Forelimb muscle (tissue), 1 donor: ENCODE data around the gene ELMOD2. TPM values are rescaled to one million over a fixed set of nuclear protein-coding genes. Genes with fewer than 3 reads are reported as not detected.
A peak's percentile ranks its signal among the peaks of the same experiment; 100 is the strongest.
"Not testable (repeated sequence)": the region's sequence is repeated elsewhere in the genome, so short reads cannot be mapped to it uniquely, and the experiment has no call there.

Experiments used
- DNase-seq: peaks from one replicate; pipeline ENCODE4 v3.0.0-alpha.2; 2013; ENCODE audit warnings: low read depth
- polyA plus RNA-seq: library from polyadenylated mRNA; unstranded; fragments of 120-200 nt; gene quantifications from one replicate; pipeline ENCODE4 v1.2.1, GENCODE V29; 2013; ENCODE audit not compliant: insufficient read length

ELMOD2 gene, protein sequence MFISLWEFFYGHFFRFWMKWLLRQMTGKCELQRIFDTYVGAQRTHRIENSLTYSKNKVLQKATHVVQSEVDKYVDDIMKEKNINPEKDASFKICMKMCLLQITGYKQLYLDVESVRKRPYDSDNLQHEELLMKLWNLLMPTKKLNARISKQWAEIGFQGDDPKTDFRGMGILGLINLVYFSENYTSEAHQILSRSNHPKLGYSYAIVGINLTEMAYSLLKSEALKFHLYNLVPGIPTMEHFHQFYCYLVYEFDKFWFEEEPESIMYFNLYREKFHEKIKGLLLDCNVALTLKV
- polyA plus RNA-seq: 19.4 TPM

DNA sequence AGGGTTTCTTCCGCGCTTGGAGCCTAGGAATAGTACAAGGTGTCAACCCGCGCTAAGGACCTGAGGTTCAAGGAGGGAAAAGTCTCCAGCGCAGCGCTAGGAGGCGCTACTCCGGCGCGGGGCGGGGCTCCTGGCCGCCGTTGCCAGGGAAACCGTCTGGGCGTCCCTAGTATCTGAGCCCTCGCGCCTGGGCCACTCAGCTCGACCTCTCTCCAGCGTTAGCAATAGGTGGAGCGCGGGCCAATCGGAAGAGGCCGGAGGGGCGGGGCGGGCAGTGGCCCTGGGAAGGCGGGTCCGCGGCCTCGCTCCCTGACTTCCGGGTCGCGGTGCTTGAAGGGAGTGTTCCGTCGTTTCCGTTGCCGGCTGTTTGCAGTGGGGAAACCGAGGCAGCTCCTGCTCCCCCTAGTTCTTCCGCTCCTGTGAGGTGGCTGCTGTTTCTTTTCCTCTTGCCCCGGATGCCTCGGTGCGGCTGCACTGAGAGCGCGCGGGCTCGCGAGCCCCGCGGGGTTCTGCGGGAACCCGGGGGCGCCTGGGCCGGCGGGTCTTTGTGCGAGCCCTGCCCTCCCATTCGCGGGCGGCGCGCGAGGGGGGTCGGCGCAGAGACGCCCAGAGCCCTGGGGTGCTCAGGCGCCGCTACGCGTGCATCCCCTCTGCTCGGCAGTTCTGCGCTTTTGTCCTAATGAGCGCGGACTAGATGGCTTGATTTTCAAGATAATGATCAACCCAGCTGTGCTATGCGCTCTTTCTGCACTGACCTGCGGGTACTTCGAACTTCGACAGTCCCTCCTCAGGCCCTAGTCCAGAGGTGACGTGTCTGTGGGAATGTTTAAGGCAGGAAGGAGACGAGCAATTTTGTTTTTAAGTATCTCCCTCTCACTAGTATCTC, at the start of gene ELMOD2:
ELMOD2 (plus strand) TSS at position 312 of the 886 bp plus-strand sequence. CDS start 1,261 bp downstream, outside the sequence.
- peak; percentile 79 for DNase-seq

DNA sequence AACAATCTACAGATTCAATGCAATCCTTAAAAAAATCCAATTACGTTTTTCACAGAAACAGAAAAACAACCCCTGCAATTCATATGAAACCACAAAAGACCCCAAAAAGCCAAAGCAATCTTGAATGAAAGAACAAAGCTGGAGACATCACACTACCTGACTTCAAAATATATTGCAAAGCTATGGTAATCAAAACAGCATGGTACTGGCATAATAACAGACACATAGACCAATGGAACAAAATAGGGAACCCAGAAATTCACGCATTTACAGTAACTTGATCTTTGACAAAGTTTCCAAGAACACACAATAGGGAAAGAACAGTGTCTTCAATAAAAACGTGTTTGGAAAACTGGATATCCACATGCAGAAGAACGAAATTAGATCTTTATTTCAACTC, 40.5 kb upstream of the ELMOD2 start:
- no peak for DNase-seq

DNA sequence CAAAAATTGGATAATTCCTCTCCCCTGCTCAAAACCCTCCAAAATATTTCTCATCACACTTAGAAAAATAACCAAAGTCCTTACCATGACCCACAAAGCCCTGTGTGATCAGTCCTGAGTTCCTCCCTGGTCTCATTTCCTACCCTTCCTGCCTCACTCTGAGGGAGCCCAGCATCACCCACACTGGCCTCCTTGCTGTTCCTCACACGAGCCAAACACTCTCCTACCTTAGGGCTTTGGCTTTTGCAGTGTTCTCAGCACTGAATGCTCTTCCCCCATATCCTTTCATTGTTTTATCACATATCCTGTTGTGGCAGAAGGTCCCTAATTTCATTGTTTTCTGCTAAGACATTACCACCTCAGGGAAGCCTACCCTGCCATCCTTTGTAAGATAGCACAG, 38.0 kb upstream of the ELMOD2 start:
- DNase-seq: no peak

DNA sequence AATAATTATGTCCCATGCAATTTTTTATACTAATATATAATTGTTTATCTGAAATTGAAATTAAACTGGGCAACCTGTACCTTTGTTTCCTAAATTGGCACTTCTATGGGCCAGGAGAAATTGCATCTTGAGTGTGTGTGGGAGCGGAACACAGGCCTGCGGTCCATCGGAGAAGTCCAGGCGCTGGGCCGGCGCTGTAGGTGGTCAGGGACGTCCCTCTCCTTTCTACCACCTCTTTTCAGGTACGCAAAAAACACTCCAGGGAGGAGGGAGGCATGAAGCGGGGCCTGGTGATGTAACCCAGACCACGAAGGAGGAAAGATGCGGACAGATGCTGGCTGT, 26.6 kb upstream of the ELMOD2 start:
- DNase-seq: no peak

DNA sequence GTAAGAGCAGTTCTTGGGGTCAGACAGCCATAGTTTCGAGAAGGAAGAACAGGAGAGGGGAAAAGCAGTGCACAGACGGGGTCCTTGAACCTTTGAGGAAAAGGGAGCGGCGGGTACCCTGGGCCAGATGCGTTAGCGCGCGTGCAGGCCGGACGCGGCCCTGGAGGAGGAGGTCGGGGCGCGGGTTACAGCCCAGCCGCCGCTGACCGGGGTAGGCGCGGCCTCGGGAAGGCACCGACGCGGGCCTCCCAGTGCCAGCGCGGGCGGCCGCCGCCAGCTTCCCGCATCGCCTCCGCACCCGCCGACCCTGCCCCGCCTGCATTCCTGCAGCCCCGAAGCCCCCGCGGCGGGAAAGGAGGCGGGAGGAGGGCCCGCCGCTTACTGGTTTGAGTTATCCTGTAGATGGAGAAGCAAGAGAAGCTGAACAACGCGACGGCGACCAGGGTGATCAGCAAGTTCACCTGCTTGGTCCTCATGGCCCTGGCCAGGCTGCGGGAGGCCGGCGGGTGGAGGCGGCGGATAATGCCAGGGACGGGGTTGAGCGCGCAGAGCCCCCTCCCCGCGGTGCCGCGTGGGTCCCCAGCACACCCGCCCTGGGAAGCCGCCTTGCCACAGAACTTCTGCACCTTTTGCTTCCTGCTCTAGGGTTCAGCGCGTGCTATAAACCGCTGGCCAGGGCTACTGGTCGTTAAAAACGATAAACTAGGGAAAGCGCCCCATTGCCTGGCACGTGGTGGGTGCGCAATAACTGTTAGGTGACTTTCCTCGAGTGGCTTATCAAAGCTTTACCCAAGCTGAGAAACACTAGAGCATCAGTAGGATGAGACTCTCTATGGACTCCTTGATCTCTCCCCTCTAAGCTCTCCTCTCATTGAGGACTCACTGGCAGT, 26.0 kb upstream of the ELMOD2 start, which contains the start of gene MGAT4D:
MGAT4D (minus strand) TSS at position 547 of the 890 bp plus-strand sequence; CDS start at position 476, 71 bp downstream.
- DNase-seq: no peak

DNA sequence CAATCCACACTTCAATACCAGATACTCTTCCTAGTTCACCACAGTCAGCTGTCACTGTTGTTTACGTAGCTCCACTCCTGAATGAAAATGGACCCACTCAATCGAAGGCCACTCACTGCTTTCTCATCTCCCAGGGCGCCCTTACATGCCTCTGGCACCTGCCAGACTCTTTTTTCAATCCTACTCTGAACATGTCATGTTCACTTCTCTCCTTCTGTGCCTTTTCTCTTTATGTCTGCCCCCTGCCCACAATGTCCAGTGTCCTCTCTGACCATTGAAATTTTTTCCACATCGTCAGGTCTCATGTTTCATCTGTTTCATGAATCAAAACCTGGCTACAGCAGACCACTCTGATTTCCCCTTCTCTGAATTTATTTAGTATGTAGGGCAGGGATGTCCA, 24.6 kb upstream of the ELMOD2 start:
- DNase-seq: no peak

DNA sequence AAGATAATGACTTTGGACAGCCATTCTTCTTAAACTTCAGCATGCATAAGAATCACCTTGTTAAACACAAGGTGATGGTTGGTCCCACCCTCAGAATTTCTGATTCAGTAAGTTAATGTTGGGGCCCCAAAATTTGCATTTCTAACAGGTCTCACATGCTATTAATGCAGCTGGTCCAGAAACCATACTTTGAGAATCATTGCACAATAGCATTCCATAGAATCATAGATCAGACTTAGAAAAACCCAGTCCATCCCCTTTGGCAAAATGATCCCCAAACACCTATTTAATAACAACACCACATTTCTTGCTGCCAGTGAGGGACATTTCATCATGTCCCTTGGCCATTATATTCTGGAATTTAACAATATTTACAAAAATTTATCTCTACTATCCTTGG, 19.7 kb upstream of the ELMOD2 start:
- DNase-seq: no peak

DNA sequence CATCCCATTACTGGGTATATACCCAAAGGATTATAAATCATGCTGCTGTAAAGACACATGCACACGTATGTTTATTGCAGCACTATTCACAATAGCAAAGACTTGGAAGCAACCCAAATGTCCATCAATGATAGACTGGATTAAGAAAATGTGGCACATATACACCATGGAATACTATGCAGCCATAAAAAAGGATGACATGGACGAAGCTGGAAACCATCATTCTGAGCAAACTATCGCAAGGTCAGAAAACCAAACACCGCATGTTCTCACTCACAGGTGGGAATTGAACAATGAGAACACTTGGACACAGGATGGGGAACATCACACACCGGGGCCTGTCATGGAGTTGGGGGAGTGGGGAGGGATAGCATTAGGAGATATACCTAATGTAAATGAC, 10.2 kb upstream of the ELMOD2 start:
- DNase-seq: not testable (repeated sequence)

DNA sequence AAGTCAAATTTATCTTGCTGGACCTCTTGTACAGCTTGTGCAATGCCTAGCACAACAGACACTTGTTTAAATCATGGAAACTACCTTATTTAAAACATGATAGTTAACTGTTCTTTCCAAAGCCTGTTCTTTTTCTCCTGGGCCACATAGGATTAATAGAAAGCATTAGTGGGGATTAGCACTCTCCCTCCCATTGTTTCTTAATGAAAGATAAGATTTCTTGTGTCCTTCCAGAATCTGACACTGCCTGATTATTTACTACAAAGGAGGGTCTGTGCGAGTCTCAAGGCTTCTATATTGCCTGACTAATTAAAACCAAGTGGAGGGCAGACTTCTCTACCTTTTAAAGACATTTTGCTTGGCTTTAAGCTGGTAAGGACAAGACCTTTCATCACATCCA, 8.5 kb upstream of the ELMOD2 start:
- no peak for DNase-seq

DNA sequence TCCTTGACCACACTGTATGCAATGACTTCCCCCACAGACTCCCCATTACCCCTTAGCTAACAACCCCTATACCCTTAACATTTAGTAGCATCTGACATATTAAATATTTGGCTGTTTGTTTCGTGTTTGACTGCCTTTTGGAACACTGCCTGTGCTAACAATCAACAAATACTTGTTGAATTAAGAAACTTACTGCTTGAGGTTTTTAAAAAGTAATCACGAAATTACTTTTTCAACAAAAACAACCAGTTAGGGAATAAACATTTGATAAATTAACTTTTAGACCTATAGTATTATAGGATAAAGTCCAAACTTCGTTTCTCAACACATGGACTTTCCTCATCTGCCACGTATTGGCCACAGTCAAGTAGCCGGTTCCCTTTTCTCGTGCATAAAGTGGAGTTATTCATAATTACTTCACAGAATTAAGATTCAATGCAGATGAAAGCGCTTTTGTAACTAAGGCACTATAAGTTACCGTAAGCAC, 555 bp upstream of the ELMOD2 start:
- no peak for DNase-seq

DNA sequence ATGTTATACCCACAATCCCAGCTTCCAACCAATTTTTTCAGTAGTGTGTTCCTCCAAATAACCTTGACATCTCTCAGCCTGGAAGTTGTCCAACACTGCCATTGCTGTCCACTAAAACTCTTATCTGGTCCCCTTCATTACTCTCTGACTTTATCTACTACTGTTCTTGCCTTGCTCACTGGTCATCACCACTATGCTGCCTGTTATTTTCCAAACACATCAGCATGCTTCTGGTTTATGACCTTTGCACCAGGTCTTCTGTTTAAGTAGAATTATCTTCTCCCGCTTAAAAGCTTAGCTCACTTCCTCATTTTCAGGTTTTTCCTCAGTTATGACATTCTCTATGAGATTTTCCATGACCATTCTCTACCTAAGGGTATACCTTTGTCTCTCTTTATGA, 5.5 kb downstream of the ELMOD2 start:
- DNase-seq: no peak

DNA sequence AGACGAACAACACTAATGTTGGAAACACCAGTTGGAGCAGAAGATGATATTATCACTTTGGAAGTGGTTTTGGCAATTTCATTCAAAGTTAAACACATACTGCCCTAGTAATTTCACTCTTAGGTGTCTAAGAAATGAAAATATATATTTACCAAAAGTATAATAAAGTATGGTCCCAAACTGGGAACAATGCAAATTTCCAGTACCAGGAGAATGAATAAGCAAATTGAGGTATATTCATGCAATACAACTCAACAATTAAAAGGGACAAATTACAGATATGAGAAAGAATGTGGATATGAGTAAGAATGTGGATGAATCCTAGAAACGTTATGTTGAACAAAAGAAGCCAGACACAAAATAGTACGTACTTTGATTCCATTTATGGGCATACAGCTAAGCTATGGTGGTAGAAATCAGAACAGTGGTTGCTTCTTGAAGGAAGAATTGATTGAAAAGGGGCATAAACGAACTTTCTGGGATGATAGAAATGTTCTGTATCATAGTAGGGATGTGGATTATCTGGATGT, 10.0 kb downstream of the ELMOD2 start:
- DNase-seq: no peak

DNA sequence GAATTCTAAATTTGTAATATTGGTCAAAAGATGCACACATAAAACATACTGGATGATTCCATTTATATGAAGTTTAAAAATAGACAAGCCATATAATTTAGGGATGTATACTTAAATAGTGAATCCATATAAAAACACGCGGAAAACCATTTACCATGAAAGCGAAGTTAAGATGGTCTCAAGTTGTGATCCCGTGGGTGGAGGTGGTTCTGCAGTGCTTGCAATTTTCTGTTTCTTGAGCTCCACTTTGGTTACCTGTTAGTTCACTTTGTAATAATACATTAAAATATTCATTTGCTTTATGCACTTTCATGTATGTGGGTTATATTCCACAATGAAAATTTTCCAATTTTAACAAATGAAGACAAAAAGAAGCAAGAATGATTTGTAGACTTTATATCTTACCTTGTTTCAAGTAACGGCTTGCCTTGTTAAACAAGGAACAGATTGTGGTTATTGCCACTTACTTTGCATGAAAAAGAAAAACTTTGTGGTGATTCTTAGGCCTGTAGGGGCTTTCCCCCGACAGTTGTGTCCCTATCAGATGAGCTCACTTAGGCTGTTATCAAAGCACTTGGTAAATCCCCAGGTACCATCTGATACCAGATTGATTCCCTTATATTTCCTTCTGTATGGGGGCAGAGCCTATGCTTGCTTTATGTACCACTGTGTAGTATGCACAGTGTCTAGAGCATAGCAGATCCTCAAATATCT, 32.6 kb downstream of the ELMOD2 start:
- no peak for DNase-seq

DNA sequence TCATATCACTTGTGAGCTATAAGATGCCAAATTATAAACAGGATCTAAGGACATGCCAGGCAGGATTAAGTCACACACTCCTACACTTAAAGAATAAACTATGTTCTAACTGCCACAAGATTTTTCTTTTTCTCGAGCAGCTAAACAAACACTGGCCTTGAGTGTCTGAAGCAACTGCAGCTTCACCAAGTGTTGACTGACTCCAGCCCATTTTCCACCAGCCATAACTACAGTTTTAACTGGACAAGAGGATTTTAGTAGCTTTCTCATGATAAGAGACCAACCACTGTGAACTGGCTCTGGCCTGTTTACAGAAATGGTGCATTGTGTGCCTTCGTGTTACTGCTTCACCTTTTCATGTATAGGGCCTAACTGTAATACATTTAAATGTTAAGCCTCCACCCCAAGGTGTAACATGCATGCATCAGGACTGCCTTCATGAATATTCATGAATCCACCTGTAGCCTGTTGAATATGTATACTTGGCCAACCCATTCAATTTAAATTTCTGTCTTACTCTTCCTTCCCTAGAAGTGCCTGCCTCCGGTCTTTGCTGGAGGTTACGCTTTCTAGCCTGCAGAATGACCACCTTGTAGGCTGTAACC, 34.0 kb downstream of the ELMOD2 start:
- no peak for DNase-seq

DNA sequence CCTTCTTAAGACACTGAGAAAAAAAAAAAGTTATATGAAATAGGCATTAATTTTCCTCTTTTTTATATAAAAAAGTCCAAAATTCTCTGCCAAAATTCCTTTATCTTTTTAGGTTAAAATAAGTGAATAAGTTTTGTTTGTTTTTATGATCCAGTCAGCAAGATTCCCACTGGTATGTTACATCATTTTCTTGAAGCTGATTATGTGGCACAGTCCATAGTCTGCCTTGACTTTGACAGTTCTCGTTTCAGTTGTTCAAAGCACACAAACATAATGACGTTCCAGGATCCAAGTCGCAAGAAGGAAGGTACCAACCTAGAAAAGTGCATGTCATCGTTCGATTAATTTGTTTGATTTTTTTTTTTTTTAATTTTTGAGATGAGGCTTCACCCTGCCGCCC, 35.7 kb downstream of the ELMOD2 start:
- no peak for DNase-seq

DNA sequence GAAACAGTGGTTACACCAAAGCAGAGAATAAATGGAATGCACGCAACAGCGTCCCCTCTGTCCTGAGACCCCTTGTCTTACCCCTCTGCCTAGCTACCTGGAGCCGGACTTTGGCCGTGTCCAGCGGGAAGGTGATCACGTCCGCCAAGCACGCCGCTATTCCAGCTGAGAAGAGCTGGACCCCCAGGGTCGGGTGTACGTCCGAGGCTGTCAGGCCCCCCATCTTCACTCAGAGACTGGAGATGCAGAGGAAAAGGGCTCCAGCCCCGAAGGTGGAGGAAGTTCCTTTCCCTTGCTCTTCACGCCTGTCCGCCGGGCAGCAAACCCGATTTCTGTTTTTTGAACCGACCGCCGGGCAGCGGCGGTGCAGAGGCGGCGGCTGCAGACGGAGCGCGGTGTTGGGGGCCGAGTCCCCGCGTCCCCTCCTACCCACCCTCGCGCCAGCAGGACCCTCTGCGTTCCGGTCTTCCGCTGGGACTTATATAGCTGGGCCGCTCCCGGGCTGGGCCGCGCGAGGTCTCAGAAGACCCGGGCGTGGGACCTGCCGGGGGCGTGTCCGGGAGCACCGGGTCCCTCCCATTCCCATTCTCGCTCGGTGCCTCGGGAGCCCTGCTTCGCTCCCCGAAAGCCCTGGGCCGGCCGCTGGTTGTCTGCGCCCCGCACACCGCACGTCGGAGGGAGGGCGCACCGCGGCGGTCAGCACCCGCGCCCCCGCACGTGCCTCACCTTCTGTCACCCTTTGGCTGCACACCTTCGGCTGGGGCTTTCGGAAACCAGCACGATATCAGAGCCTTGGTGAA, 44.7 kb downstream of the ELMOD2 start, which contains the start of gene UCP1:
UCP1 (minus strand) TSS at position 455 of the 800 bp plus-strand sequence; CDS start at position 223, 232 bp downstream.
- DNase-seq: no peak

DNA sequence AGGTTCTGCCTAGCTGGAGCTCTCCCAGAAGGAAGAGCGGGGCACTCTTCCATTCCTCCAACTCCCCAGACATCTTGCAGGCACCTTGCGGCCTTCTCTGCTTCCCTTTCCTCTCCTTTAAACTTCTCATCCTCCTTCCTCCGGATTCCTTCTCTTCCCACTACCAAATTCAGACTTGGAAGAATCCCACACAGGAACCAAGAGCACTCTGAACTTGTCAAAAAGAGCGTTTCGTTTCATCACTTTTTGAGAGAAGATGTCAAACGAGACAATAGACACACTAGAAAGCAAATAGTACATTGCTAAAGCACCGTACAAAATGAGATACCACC, 45.3 kb downstream of the ELMOD2 start:
- DNase-seq: no peak

DNA sequence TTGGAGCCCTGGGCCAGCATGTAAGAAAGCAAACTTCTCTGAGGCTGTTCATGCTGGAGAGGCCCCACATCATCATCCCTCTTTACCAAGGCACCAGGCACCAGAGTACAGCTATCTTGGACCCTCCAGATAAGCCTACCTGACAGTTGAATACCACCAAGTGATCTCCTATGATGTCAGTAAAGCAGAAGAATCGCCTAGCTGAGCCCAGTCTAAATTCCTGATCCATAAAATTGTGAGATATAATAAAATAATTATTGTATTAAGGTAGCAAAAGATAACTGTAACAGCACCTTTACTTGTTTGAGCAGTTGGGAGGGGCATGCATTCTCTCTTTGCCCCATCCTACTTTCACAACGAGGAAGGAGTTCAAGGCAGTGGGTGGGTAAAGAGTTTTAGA, 47.7 kb downstream of the ELMOD2 start:
- no peak for DNase-seq

DNA sequence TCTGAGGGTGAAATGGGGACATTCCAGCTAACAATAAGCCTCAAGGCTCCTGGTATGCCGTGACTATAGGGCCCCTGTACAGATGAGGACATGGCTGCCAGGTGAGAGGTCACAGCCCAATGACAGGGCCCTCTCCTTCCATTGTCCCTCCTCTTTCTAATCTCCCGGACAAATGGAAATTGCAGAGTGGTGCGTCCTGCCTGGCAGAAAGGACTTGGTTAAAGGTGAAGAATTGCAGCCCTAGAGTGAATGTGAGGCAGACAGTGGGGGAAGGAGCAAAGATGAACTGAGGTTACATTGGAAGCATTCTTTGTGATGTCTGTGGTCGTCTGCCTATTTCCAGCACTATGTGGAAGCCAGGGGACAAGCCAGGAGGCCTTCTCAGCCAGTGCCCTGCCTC, 51.5 kb downstream of the ELMOD2 start:
- no peak for DNase-seq

DNA sequence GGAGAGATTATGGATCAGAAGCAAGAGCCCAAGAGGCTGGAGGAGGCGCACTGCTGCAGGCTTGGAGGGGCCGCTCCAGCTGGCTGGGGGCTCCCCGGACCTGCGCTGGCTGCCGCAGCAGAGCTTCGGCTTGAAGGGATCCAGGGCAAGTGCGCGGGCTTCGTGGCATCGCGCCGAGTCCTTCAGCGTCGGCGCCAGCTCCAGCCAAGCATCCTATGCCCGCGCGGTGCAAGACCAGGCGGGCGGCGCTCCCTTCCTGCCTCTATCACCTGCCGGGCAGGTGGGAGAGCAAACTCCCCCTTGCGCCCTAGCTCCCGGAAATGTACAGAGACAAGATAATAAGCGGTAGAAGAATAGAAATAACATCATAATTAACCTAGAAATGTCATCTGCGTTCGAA, 55.3 kb downstream of the ELMOD2 start:
- no peak for DNase-seq
